Neural progenitor cell (in vitro differentiated cells): ENCODE results near the gene RNF40.

Source experiments
- CTCF ChIP-seq: fragments of 200-600 bp; sonication (generic); IDR thresholded peaks from 2 replicates; pipeline ENCODE4 v1.5.1; 2017; ENCODE audit warnings: antibody characterized with exemption, mild to moderate bottlenecking
- EZH2 ChIP-seq: fragments of 200-600 bp; sonication (generic); IDR thresholded peaks from 2 replicates; pipeline ENCODE4 v1.6.1; 2017; ENCODE audit warnings: antibody characterized with exemption, mild to moderate bottlenecking, moderate library complexity

GRCh38 chr16:30805056-30805369, 42.9 kb downstream of the RNF40 start:
- TF ChIP-seq EZH2 (no peak), CTCF (no peak)
